ENCODE measurements around the gene DDB1.
"Not testable (repeated sequence)": the region's sequence is repeated elsewhere in the genome, so short reads cannot be mapped to it uniquely, and the experiment has no call there.

Gene DDB1

GRCh38 chr11:61264371-61264770 is 68.5 kb downstream of the DDB1 start:
- no peak overlapping the region for H3K4me3 ChIP-seq (ENCODE audit: severe bottlenecking)
- H3K27me3 ChIP-seq (ENCODE audit: insufficient read depth, poor library complexity, severe bottlenecking): no peaks in the 10 kb centered on the region
- H3K4me1 ChIP-seq (ENCODE audit: insufficient read depth, poor library complexity, severe bottlenecking): no peaks in the 10 kb centered on the region
- H3K9me3 ChIP-seq (ENCODE audit: severe bottlenecking): no peaks in the 10 kb centered on the region
- no peak for TF ChIP-seq CTCF (IDR thresholded peaks at IDR 0.05; ENCODE audit: poor library complexity, severe bottlenecking)
- no peak overlapping the region for H3K27ac ChIP-seq (ENCODE audit: poor library complexity, severe bottlenecking)
- ATAC-seq (ENCODE audit: low read depth) (no peak), DNase-seq (ENCODE audit: low spot score) (no peak)
- no peaks in the 10 kb centered on the region for H3K36me3 ChIP-seq (ENCODE audit: low read depth)

GRCh38 chr11:61259363-61259762 is 73.5 kb downstream of the DDB1 start:
- no peak for TF ChIP-seq CTCF (IDR thresholded peaks at IDR 0.05; ENCODE audit: poor library complexity, severe bottlenecking)
- Histone ChIP-seq H3K27ac (ENCODE audit: poor library complexity, severe bottlenecking) (no peak overlapping the region), H3K9me3 (ENCODE audit: severe bottlenecking) (no peaks in the 10 kb centered on the region), H3K36me3 (ENCODE audit: low read depth) (no peaks in the 10 kb centered on the region), H3K4me3 (ENCODE audit: severe bottlenecking) (no peak overlapping the region), H3K4me1 (ENCODE audit: insufficient read depth, poor library complexity, severe bottlenecking) (no peaks in the 10 kb centered on the region), H3K27me3 (ENCODE audit: insufficient read depth, poor library complexity, severe bottlenecking) (no peaks in the 10 kb centered on the region)
- DNase-seq (ENCODE audit: low spot score) (no peak), ATAC-seq (ENCODE audit: low read depth) (no peak)

GRCh38 chr11:61258546-61258945 is 74.4 kb downstream of the DDB1 start:
- Histone ChIP-seq H3K4me1 (ENCODE audit: insufficient read depth, poor library complexity, severe bottlenecking) (no peaks in the 10 kb centered on the region), H3K27ac (ENCODE audit: poor library complexity, severe bottlenecking) (no peak overlapping the region), H3K9me3 (ENCODE audit: severe bottlenecking) (no peaks in the 10 kb centered on the region), H3K36me3 (ENCODE audit: low read depth) (no peaks in the 10 kb centered on the region), H3K27me3 (ENCODE audit: insufficient read depth, poor library complexity, severe bottlenecking) (no peaks in the 10 kb centered on the region), H3K4me3 (ENCODE audit: severe bottlenecking) (no peak overlapping the region)
- TF ChIP-seq CTCF (IDR thresholded peaks at IDR 0.05; ENCODE audit: poor library complexity, severe bottlenecking): no peak
- no peak for ATAC-seq (ENCODE audit: low read depth)
- DNase-seq (ENCODE audit: low spot score): no peak

DNA sequence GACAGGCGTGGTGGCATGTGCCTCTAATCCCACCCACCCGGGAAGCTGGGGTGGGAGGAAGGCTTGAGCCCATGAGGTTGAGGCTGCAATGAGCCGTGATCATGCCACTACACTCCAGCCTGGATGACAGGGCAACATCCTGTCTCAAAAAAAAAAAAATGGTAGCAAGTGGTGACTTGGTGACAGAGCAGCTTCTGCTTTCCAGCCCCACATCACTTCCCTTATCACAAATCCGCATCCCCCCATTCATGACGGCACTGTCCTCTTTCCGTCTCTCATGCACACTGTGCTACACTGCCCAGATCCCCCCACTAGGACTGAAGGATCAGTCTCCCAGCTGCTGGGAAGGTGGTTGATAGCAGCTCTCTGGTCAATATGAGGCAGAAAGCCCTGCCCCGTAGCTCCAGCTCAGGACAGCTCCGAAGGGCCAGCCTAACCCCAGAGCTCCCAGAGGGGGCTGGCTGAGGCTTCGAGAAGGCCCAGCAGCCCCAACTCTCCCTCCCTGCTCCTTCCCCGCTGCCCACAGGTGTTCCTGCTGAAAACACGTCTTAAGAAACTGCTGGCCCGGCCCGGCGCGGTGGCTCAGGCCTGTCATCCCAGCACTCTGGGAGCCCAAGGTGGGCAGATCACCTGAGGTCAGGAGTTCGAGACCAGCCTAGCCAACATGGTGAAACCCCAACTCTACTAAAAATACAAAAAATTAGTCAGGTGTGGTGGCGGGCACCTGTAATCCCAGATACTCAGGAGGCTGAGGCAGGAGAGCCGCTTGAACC is 76.0 kb downstream of the DDB1 start:
- DNase-seq (ENCODE audit: low spot score) (no peak), ATAC-seq (ENCODE audit: low read depth) (no peak)
- no peak overlapping the region for H3K27ac ChIP-seq (ENCODE audit: poor library complexity, severe bottlenecking)
- H3K27me3 ChIP-seq (ENCODE audit: insufficient read depth, poor library complexity, severe bottlenecking): no peaks in the 10 kb centered on the region
- H3K9me3 ChIP-seq (ENCODE audit: severe bottlenecking): no peaks in the 10 kb centered on the region
- no peak for TF ChIP-seq CTCF (IDR thresholded peaks at IDR 0.05; ENCODE audit: poor library complexity, severe bottlenecking)
- no peaks in the 10 kb centered on the region for H3K36me3 ChIP-seq (ENCODE audit: low read depth)
- no peaks in the 10 kb centered on the region for H3K4me1 ChIP-seq (ENCODE audit: insufficient read depth, poor library complexity, severe bottlenecking)
- no peak overlapping the region for H3K4me3 ChIP-seq (ENCODE audit: severe bottlenecking)

- H3K27ac ChIP-seq (ENCODE audit: poor library complexity, severe bottlenecking): no peak overlapping the region
- ATAC-seq (ENCODE audit: low read depth): peak; percentile 87
- H3K4me3 ChIP-seq (ENCODE audit: severe bottlenecking): no peak overlapping the region
- no peaks in the 10 kb centered on the region for H3K36me3 ChIP-seq (ENCODE audit: low read depth)
- H3K27me3 ChIP-seq (ENCODE audit: insufficient read depth, poor library complexity, severe bottlenecking): no peaks in the 10 kb centered on the region
- no peaks in the 10 kb centered on the region for H3K4me1 ChIP-seq (ENCODE audit: insufficient read depth, poor library complexity, severe bottlenecking)
- peak; percentile 87 for TF ChIP-seq CTCF (IDR thresholded peaks at IDR 0.05; ENCODE audit: poor library complexity, severe bottlenecking)
- H3K9me3 ChIP-seq (ENCODE audit: severe bottlenecking): no peaks in the 10 kb centered on the region
- DNase-seq (ENCODE audit: low spot score): peak; percentile 57
Measured at GRCh38 chr11:61254403-61255025, 78.4 kb downstream of the DDB1 start.

- ATAC-seq (ENCODE audit: low read depth); H3K9me3 ChIP-seq (ENCODE audit: severe bottlenecking); H3K36me3 ChIP-seq (ENCODE audit: low read depth); H3K4me3 ChIP-seq (ENCODE audit: severe bottlenecking); DNase-seq (ENCODE audit: low spot score); H3K27ac ChIP-seq (ENCODE audit: poor library complexity, severe bottlenecking); H3K27me3 ChIP-seq (ENCODE audit: insufficient read depth, poor library complexity, severe bottlenecking); H3K4me1 ChIP-seq (ENCODE audit: insufficient read depth, poor library complexity, severe bottlenecking): not testable (repeated sequence)
Measured at GRCh38 chr11:61252332-61252731, 80.6 kb downstream of the DDB1 start.
